NT2/D1 (cell line): ENCODE results near the gene PEAR1.

Experiments
- YY1 ChIP-seq: IDR thresholded peaks from 2 replicates; pipeline ENCODE4 v1.6.1; 2011; ENCODE audit not compliant: insufficient read length, insufficient read depth
- ZNF274 ChIP-seq: IDR thresholded peaks from 2 replicates; pipeline ENCODE4 v1.6.1; 2011; ENCODE audit warnings: mild to moderate bottlenecking, low read depth, low read length

GRCh38 chr1:156945881-156946661 is 52.6 kb downstream of the PEAR1 start:
- TF ChIP-seq ZNF274 (no peak), YY1 (no peak)
